ENCODE measurements around the gene KIT. TPM values are rescaled to one million over a fixed set of nuclear protein-coding genes. Genes with fewer than 3 reads are reported as not detected.

The KIT gene
- total RNA-seq (2022; extraction: Qiagen RNA extraction) = 0.02 to 0.03 TPM (median 0.03 TPM) in 3 of 5 replicates, not detected in the others

GRCh38 chr4:54657551-54658251, at the start of gene KIT:
Gene KIT (plus strand): TSS chr4:54657957. CDS start chr4:54658015, 58 bp downstream.

